CD8-positive, alpha-beta memory T cell (primary cell): ENCODE results near the gene ZNF396. TPM values are rescaled to one million over a fixed set of nuclear protein-coding genes. Genes with fewer than 3 reads are reported as not detected.

Experiments used
- CTCF ChIA-PET: fragments of 350-600 bp; sonication (Branson Sonifier 250); formaldehyde crosslinking; loops from one replicate; lab custom pipeline; 2021; ENCODE audit warnings: antibody characterized with exemption; lab: Charles Lee
- POLR2A ChIA-PET: fragments of 350-600 bp; sonication (Branson Sonifier 250); formaldehyde crosslinking; loops from one replicate; lab custom pipeline; 2021; ENCODE audit warnings: antibody characterized with exemption; lab: Charles Lee
- DNase-seq, 5 donors: peaks; one replicate each; pipeline versions ENCODE4 v3.0.0 to v3.0.0-alpha.2; 2020 to 2022; ENCODE audit warnings: mixed read lengths in 1 of 5
- H3K27ac ChIP-seq: one replicate; pipeline ENCODE4 v1.7.0; 2013; ENCODE audit warnings: low read depth, mild to moderate bottlenecking, low read length, moderate library complexity
- H3K27me3 ChIP-seq: 2 replicates; pipeline ENCODE4 v1.7.0; 2013; ENCODE audit warnings: low read length, mild to moderate bottlenecking; ENCODE audit not compliant: insufficient read depth, poor library complexity, severe bottlenecking
- H3K36me3 ChIP-seq: 2 replicates; pipeline ENCODE4 v1.7.0; 2013; ENCODE audit warnings: mild to moderate bottlenecking, low read length, moderate library complexity; ENCODE audit not compliant: insufficient read depth
- H3K4me1 ChIP-seq: 2 replicates; pipeline ENCODE4 v1.7.0; 2013; ENCODE audit warnings: mild to moderate bottlenecking, low read length, moderate library complexity; ENCODE audit not compliant: insufficient read depth
- H3K4me3 ChIP-seq: 2 replicates; pipeline ENCODE4 v1.7.0; 2013; ENCODE audit warnings: mild to moderate bottlenecking, low read length
- H3K9me3 ChIP-seq: 2 replicates; pipeline ENCODE4 v1.7.0; 2013; ENCODE audit warnings: mild to moderate bottlenecking, low read length
- H3K27ac Mint-ChIP-seq, 8 donors: one replicate each; pipeline ENCODE4 v1.8.0; 2020 to 2021; ENCODE audit warnings: mixed read lengths in 8 of 8, mild to moderate bottlenecking in 6 of 8, inconsistent platforms in 3 of 8, moderate library complexity in 3 of 8
- H3K27me3 Mint-ChIP-seq, 2 donors: one replicate each; pipeline ENCODE4 v1.8.0; 2020 to 2021; ENCODE audit warnings: mixed read lengths in 2 of 2, mild to moderate bottlenecking in 1 of 2, moderate library complexity in 1 of 2
- H3K36me3 Mint-ChIP-seq, 3 donors: one replicate each; pipeline ENCODE4 v1.8.0; 2020 to 2021; ENCODE audit warnings: mixed read lengths in 3 of 3, inconsistent platforms in 1 of 3, mild to moderate bottlenecking in 1 of 3
- H3K4me1 Mint-ChIP-seq, 3 donors: one replicate each; pipeline ENCODE4 v1.8.0; 2020 to 2021; ENCODE audit warnings: mixed read lengths in 3 of 3, inconsistent platforms in 1 of 3, mild to moderate bottlenecking in 1 of 3
- H3K4me3 Mint-ChIP-seq, 7 donors: one replicate each; pipeline ENCODE4 v1.8.0; 2020 to 2021; ENCODE audit warnings: mixed read lengths in 7 of 7, mild to moderate bottlenecking in 6 of 7, moderate library complexity in 4 of 7, inconsistent platforms in 2 of 7
- H3K9me3 Mint-ChIP-seq, 5 donors: one replicate each; pipeline ENCODE4 v1.8.0; 2020 to 2022; ENCODE audit warnings: mixed read lengths in 5 of 5, mild to moderate bottlenecking in 3 of 5, moderate library complexity in 2 of 5, inconsistent platforms in 1 of 5
- polyA plus RNA-seq: library from polyadenylated mRNA; unstranded; fragments of 300-500 nt; fragmentation: Illumina TruSeq; gene quantifications from one replicate; pipeline ENCODE4 v1.2.3, GENCODE V29; 2021
- total RNA-seq, 2 experiments: library from RNA; stranded (reverse); gene quantifications; one replicate each; pipeline ENCODE4 v1.2.3, GENCODE V29; 2021

ZNF396 gene
- total and polyA plus RNA-seq, 3 experiments from 2014 or later = 0.87 to 1.7 (median 1.2) TPM

DNA sequence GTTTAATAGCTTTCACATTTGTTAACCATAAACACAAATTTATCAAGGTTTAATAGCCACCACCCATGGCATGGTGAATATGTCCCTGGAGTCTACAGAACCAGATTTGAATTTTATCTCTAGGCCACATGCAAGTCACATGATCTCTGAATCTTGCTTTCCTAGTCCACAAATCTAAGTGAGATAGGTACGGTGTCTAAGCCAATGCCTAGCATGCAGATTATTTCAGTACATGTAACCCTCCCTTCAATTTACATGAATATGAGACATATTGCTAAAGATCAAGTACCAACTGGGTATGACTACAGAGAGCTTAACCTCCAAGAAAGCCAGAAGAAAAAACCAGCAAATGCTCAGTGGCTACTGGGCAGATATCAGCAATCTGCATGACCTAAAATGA lies 42.9 kb downstream of the ZNF396 start:
- no peaks in the 10 kb centered on the region for H3K9me3 Mint-ChIP-seq
- peaks cover 15 to 66% (median 42%) of the 10 kb centered on the region in 3 donors for H3K36me3 Mint-ChIP-seq
- Histone ChIP-seq H3K27ac (no peak overlapping the region), H3K27me3 (no peaks in the 10 kb centered on the region), H3K4me1 (no peaks in the 10 kb centered on the region), H3K4me3 (no peak overlapping the region), H3K36me3 (peaks cover 50% of the 10 kb centered on the region), H3K9me3 (no peaks in the 10 kb centered on the region)
- H3K27me3 Mint-ChIP-seq = no peaks in the 10 kb centered on the region
- ChIA-PET CTCF (no interaction called here), POLR2A (no interaction called here)
- no peak overlapping the region for H3K27ac Mint-ChIP-seq
- no peak overlapping the region for H3K4me3 Mint-ChIP-seq
- no peak for DNase-seq
- peaks cover 31 to 55% (median 48%) of the 10 kb centered on the region in 3 donors for H3K4me1 Mint-ChIP-seq

DNA sequence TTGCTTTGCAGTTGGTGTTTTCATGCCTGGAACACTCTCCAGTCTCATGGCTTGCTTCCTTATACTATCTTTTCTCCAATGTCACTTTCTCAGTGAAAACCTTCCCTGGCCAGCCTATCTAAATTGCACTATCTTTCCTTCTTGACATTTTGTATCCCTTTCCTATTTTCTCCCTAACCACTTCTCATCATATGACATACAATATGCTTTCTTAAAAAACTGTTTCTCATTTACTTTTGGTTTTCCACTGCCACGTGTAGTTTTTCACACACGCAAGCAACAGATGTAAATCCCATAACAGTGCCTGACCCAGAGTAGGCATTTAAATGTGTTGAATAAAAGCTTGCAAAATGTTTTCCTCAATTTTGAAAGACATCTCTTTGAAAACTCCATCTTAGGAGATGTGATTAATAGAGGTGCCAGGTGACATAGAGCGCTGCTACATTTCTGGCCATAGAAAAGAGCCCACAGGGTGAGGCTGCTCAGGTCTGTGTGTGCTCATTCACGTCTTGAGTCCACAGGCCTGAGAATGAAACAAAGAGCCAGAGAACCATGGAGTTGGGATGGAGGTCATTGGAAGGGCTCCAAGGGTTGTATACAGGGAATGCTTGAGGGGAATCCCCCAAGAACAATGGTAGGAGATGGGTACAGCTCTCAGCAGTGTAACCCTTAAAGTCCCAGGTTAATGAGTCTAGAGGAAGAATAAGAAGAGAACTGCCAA lies 45.6 kb downstream of the ZNF396 start:
- Mint-ChIP-seq H3K27ac (no peak overlapping the region), H3K36me3 (peaks cover 22 to 40% (median 31%) of the 10 kb centered on the region in 3 donors), H3K4me1 (peaks cover 12 to 28% (median 24%) of the 10 kb centered on the region in 3 donors), H3K4me3 (no peak overlapping the region), H3K9me3 (peaks cover 0 to 5% (median 0%) of the 10 kb centered on the region in 5 donors), H3K27me3 (no peaks in the 10 kb centered on the region)
- Histone ChIP-seq H3K36me3 (peaks cover 26% of the 10 kb centered on the region), H3K9me3 (no peaks in the 10 kb centered on the region), H3K27me3 (no peaks in the 10 kb centered on the region), H3K27ac (no peak overlapping the region), H3K4me1 (no peaks in the 10 kb centered on the region), H3K4me3 (no peak overlapping the region)
- DNase-seq = no peak
- ChIA-PET POLR2A (no interaction called here), CTCF (no interaction called here)

GRCh38 chr18:35328868-35329267 lies 48.3 kb downstream of the ZNF396 start:
- H3K4me1 ChIP-seq = no peaks in the 10 kb centered on the region
- H3K4me3 Mint-ChIP-seq = no peak overlapping the region
- ChIA-PET CTCF (no interaction called here), POLR2A (no interaction called here)
- no peaks in the 10 kb centered on the region for H3K9me3 ChIP-seq
- H3K27ac ChIP-seq = no peak overlapping the region
- peaks cover 14 to 21% (median 16%) of the 10 kb centered on the region in 3 donors for H3K36me3 Mint-ChIP-seq
- DNase-seq = no peak
- peaks cover 6% of the 10 kb centered on the region for H3K36me3 ChIP-seq
- H3K9me3 Mint-ChIP-seq = peaks cover 0 to 5% (median 0%) of the 10 kb centered on the region in 5 donors
- H3K27me3 ChIP-seq = no peaks in the 10 kb centered on the region
- no peak overlapping the region for H3K4me3 ChIP-seq
- H3K27me3 Mint-ChIP-seq = peaks cover 0 to 3% of the 10 kb centered on the region in 2 donors
- H3K27ac Mint-ChIP-seq = no peak overlapping the region
- H3K4me1 Mint-ChIP-seq = peaks cover 0 to 13% (median 2%) of the 10 kb centered on the region in 3 donors

- Histone ChIP-seq H3K27me3 (no peaks in the 10 kb centered on the region), H3K9me3 (no peaks in the 10 kb centered on the region), H3K27ac (no peak overlapping the region), H3K4me3 (no peak overlapping the region), H3K36me3 (no peaks in the 10 kb centered on the region), H3K4me1 (no peaks in the 10 kb centered on the region)
- peaks cover 0 to 5% (median 0%) of the 10 kb centered on the region in 5 donors for H3K9me3 Mint-ChIP-seq
- DNase-seq = no peak
- no peaks in the 10 kb centered on the region for H3K4me1 Mint-ChIP-seq
- no peak overlapping the region for H3K4me3 Mint-ChIP-seq
- ChIA-PET POLR2A (no interaction called here), CTCF (no interaction called here)
- H3K27ac Mint-ChIP-seq = no peak overlapping the region
- H3K36me3 Mint-ChIP-seq = peaks cover 0 to 17% (median 5%) of the 10 kb centered on the region in 3 donors
- peaks cover 0 to 3% of the 10 kb centered on the region in 2 donors for H3K27me3 Mint-ChIP-seq
Observed at GRCh38 chr18:35326695-35327387, 50.3 kb downstream of the ZNF396 start.

GRCh38 chr18:35324926-35325655 lies 52.0 kb downstream of the ZNF396 start:
- POLR2A ChIA-PET = no interaction called here
- Histone ChIP-seq H3K27ac (no peak overlapping the region), H3K9me3 (no peaks in the 10 kb centered on the region), H3K36me3 (no peaks in the 10 kb centered on the region), H3K4me3 (no peak overlapping the region), H3K4me1 (no peaks in the 10 kb centered on the region), H3K27me3 (no peaks in the 10 kb centered on the region)
- Mint-ChIP-seq H3K4me3 (no peak overlapping the region), H3K36me3 (peaks cover 0 to 17% (median 5%) of the 10 kb centered on the region in 3 donors), H3K27me3 (peaks cover 0 to 3% of the 10 kb centered on the region in 2 donors), H3K9me3 (peaks cover 0 to 5% (median 0%) of the 10 kb centered on the region in 5 donors), H3K4me1 (no peaks in the 10 kb centered on the region), H3K27ac (no peak overlapping the region)
- DNase-seq = no peak
- CTCF ChIA-PET = no interaction called here

DNA sequence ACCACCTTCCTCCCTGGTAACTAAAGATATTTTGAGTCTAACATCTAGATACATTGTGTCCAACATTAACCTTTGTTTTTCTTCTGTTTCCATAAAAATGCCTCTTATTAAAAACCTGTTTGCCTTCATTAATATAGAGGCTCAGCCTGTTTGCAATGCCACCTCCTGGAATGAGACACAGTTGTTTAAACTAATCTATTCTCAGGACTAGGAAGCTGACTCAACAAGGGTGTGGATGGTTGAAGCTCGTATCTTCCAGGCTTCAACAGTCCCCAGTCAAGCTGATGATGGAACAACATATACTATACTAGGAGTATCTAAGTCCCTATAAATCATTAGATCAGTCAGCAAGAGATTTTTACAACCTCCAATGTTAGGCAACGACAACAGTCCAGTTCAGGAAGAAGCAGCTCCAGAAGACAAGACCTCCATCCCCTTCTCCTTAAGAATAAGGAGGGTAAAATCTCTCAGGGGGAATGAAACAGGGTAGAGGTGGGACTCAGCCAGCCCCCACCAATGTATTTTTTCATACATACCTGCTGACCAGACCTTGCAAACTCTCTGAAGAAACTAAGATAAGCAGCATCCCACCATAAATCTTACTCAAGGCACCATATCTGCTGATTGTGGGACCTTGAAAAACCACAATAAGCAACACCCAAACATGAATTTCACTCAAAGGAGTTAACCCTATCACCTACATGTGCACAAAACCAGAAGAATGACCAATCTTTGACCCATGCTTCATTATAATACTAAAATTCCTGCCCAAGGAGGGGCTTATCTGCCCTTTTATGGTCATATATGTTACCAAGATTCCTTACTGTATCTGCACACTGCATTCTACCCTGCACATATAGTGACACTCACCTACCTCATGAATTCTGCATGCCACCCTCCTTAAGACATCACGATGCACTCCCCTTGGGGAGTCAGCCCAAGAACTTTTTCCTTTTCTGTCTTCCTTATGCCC lies 54.4 kb downstream of the ZNF396 start:
- no peaks in the 10 kb centered on the region for H3K9me3 ChIP-seq
- ChIA-PET POLR2A (no interaction called here), CTCF (no interaction called here)
- H3K4me1 ChIP-seq = no peaks in the 10 kb centered on the region
- no peak for DNase-seq
- no peak overlapping the region for H3K4me3 ChIP-seq
- H3K27ac ChIP-seq = no peak overlapping the region
- H3K4me1 Mint-ChIP-seq = no peaks in the 10 kb centered on the region
- H3K9me3 Mint-ChIP-seq = peaks cover 0 to 4% (median 0%) of the 10 kb centered on the region in 5 donors
- peak overlapping the region in 1 of 8 donors; percentile 10 for H3K27ac Mint-ChIP-seq
- H3K36me3 Mint-ChIP-seq = peaks cover 0 to 10% (median 2%) of the 10 kb centered on the region in 3 donors
- no peak overlapping the region for H3K4me3 Mint-ChIP-seq
- H3K36me3 ChIP-seq = no peaks in the 10 kb centered on the region
- H3K27me3 Mint-ChIP-seq = peaks cover 0 to 3% of the 10 kb centered on the region in 2 donors
- H3K27me3 ChIP-seq = no peaks in the 10 kb centered on the region
